Measurements from ENCODE around the gene ESD.

The ESD gene, protein sequence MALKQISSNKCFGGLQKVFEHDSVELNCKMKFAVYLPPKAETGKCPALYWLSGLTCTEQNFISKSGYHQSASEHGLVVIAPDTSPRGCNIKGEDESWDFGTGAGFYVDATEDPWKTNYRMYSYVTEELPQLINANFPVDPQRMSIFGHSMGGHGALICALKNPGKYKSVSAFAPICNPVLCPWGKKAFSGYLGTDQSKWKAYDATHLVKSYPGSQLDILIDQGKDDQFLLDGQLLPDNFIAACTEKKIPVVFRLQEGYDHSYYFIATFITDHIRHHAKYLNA

DNA sequence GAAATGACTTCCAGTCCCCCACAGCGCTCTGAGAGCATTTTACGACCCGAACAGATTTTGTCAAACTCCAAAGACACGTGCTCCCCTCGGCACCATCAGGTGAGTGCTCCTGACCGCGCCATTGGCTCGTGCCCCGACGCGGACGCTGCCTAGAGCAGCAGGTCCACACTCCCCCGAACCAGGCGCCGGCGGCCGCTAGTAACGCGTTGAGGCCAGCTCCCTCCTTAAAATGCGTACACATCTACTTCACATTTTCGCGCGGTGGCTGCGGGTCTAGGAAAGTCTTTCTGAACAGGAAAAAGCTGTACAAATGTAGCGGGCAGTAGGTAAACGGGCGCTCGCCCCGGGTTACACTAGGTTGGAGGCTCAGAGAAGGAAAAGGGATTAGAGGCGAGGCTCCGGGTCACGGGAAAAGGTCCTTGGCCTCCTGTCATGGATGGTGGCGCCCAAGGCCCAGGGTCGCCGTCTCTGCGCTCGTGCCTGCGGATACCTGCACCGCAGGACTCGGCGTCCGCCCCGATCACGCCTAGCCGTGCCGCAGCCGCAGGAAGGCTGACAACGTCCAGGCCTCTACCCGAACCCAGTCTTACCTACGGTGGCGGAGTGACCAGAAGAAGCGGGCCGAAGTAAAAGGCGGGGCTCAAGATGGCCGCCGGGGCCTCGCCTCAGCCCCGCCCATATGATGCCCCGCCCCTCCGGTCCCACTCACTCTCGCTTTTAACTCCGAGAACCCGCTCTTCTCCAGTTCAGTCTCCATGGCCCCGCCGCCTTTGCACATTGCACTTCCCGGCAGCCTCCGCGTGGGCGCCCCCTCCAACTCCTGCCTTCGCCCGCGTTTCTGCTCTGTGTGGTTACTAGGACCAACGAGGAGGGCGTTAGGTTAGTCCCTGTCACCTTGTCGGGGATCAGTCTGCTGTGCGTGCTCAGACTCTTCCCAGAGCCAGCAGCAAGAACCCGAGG, at the start of gene ESD:
Gene ESD (minus strand): TSS at position 647 of the 960 bp plus-strand sequence. CDS start 5,748 bp downstream, outside the sequence.
- Histone ChIP-seq H3K27me3 (replicated peaks; ENCODE audit: control insufficient read depth, insufficient read depth, low read length) (no peaks in the 10 kb centered on the region), H3K36me3 (ENCODE audit: control insufficient read depth, insufficient read depth, low read length) (no peaks in the 10 kb centered on the region), H3K4me3 (replicated peaks; ENCODE audit: low read depth, low read length) (peak within 1 kb of the TSS; percentile 81)
- TF ChIP-seq, protein P1, sequence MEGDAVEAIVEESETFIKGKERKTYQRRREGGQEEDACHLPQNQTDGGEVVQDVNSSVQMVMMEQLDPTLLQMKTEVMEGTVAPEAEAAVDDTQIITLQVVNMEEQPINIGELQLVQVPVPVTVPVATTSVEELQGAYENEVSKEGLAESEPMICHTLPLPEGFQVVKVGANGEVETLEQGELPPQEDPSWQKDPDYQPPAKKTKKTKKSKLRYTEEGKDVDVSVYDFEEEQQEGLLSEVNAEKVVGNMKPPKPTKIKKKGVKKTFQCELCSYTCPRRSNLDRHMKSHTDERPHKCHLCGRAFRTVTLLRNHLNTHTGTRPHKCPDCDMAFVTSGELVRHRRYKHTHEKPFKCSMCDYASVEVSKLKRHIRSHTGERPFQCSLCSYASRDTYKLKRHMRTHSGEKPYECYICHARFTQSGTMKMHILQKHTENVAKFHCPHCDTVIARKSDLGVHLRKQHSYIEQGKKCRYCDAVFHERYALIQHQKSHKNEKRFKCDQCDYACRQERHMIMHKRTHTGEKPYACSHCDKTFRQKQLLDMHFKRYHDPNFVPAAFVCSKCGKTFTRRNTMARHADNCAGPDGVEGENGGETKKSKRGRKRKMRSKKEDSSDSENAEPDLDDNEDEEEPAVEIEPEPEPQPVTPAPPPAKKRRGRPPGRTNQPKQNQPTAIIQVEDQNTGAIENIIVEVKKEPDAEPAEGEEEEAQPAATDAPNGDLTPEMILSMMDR (IDR thresholded peaks at IDR 0.05; ENCODE audit: insufficient read depth, low read length, poor library complexity, severe bottlenecking): no peak
- peak; percentile 92 for DNase-seq (ENCODE audit: extremely low read depth, insufficient read length)

DNA sequence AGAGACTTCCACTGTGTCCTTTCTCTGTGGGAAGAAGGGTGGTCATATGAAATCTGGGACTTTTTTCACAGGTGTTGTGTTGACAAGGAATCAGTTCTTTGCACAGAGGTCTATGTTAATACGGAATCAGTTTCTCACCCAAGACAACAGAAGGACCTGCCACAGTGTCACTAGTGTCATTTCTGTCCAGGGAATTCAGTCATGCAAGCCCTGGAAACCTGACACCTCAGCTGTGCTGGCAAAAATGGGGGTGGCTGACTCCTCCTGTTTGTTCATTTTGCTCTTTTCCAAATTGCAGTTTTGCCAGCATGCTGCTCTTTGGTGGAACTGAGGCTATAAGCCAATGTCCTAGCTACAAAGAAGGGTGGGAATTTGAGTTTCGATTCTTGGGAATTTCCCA, 49.8 kb upstream of the ESD start:
- DNase-seq (ENCODE audit: extremely low read depth, insufficient read length): no peak
- TF ChIP-seq, protein P1 (IDR thresholded peaks at IDR 0.05; ENCODE audit: insufficient read depth, low read length, poor library complexity, severe bottlenecking): no peak
- Histone ChIP-seq H3K4me3 (replicated peaks; ENCODE audit: low read depth, low read length) (no peak overlapping the region), H3K36me3 (ENCODE audit: control insufficient read depth, insufficient read depth, low read length) (no peaks in the 10 kb centered on the region), H3K27me3 (replicated peaks; ENCODE audit: control insufficient read depth, insufficient read depth, low read length) (no peaks in the 10 kb centered on the region; the same call in 1 of the 2 replicates)

DNA sequence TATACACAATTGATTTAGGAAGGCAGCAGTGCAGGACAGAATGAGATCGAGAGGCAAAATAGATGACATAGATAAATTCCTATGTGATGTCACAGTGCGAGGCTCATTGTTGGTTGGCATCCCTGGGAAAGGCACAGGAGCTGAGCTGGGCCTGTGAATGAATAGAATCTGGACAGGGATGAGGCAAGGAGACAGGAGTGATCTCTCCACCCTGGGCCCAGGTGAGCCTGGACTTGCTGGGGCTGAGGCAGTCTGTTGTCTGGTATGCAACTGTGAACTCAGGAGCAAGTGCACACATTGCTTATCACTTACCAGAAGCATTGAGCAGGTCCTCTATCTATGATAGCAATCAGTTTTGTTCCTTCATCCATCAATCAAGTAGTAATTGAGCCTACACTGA, 48.2 kb upstream of the ESD start:
- Histone ChIP-seq H3K27me3 (replicated peaks; ENCODE audit: control insufficient read depth, insufficient read depth, low read length) (no peaks in the 10 kb centered on the region; the same call in 1 of the 2 replicates), H3K36me3 (ENCODE audit: control insufficient read depth, insufficient read depth, low read length) (no peaks in the 10 kb centered on the region), H3K4me3 (replicated peaks; ENCODE audit: low read depth, low read length) (no peak overlapping the region)
- no peak for DNase-seq (ENCODE audit: extremely low read depth, insufficient read length)
- TF ChIP-seq, protein P1 (IDR thresholded peaks at IDR 0.05; ENCODE audit: insufficient read depth, low read length, poor library complexity, severe bottlenecking): no peak

DNA sequence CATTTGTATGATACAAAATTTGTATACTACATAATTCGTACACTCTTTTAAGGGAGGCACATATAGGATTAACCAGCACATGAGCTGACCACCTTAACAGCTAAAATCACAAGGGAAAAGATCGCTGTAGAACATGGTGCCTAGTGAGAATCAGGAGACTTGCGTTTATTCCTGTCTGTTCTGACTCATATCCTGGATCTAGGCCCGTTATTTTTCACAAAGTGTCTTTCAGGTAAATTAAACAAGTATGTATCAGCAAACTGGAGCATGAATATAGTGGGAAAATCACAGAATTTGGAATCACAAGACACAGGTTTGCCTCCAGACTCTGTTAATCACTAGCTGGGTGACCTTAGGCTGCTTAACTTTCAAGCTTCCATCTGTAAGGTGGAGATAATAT, 47.5 kb upstream of the ESD start:
- H3K27me3 ChIP-seq (replicated peaks; ENCODE audit: control insufficient read depth, insufficient read depth, low read length): no peaks in the 10 kb centered on the region; the same call in 1 of the 2 replicates
- no peak for DNase-seq (ENCODE audit: extremely low read depth, insufficient read length)
- H3K36me3 ChIP-seq (ENCODE audit: control insufficient read depth, insufficient read depth, low read length): no peaks in the 10 kb centered on the region
- TF ChIP-seq, protein P1 (IDR thresholded peaks at IDR 0.05; ENCODE audit: insufficient read depth, low read length, poor library complexity, severe bottlenecking): no peak
- no peak overlapping the region for H3K4me3 ChIP-seq (replicated peaks; ENCODE audit: low read depth, low read length)

DNA sequence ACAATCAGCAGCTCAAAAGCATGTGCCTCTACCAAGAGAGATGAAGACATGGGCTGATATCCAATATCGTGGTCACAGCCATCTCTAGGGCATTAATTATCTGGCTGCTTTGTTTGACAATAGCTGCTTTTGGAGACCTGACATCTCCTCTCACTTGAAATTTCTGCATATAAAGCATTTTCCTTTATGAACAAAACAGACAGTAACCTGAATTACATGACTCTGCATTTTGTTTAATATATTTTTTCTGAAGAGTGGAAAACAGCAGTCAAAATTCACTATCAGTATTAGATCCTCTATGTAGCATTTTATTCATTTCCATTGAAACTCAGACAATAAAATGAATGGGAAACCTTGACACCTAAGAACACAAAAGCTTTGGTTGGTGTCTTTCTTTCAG, 42.4 kb upstream of the ESD start:
- no peak for DNase-seq (ENCODE audit: extremely low read depth, insufficient read length)
- no peaks in the 10 kb centered on the region for H3K36me3 ChIP-seq (ENCODE audit: control insufficient read depth, insufficient read depth, low read length)
- H3K4me3 ChIP-seq (replicated peaks; ENCODE audit: low read depth, low read length): no peak overlapping the region
- no peaks in the 10 kb centered on the region; the same call in 1 of the 2 replicates for H3K27me3 ChIP-seq (replicated peaks; ENCODE audit: control insufficient read depth, insufficient read depth, low read length)
- TF ChIP-seq, protein P1 (IDR thresholded peaks at IDR 0.05; ENCODE audit: insufficient read depth, low read length, poor library complexity, severe bottlenecking): no peak

All from GM06990 (cell line).